Omental fat pad (tissue), 4 donors: ENCODE results near the gene GLIS2. TPM values are rescaled to one million over a fixed set of nuclear protein-coding genes. Genes with fewer than 3 reads are reported as not detected.
A peak's percentile ranks its signal among the peaks of the same experiment; 100 is the strongest.

Experiments used
- ATAC-seq: fragments of 150-250 bp; one replicate; pipeline ENCODE4 v1.9.1; 2016; ENCODE audit warnings: mild to moderate bottlenecking, moderate library complexity; ENCODE audit not compliant: low FRiP score
- DNase-seq: peaks from one replicate; pipeline ENCODE4 v3.0.0-alpha.2; 2019; ENCODE audit warnings: low spot score
- total RNA-seq, 4 donors: library from RNA; depleted of rRNA; stranded (reverse); fragments of >200 nt; gene quantifications; one replicate each; pipeline ENCODE4 v1.1.0, GENCODE V29; 2016
- TF ChIP-seq, protein P1 (sequence below), 3 donors: fragments of 450-650 bp; IDR thresholded peaks; one replicate each; pipeline ENCODE4 v1.5.1; 2016 to 2017; ENCODE audit warnings: antibody characterized with exemption in 3 of 3, mild to moderate bottlenecking in 3 of 3, moderate library complexity in 2 of 3

GLIS2 gene
- total RNA-seq: 1 to 10 TPM; 1.9 to 4.9 (median 3.0) TPM

DNA sequence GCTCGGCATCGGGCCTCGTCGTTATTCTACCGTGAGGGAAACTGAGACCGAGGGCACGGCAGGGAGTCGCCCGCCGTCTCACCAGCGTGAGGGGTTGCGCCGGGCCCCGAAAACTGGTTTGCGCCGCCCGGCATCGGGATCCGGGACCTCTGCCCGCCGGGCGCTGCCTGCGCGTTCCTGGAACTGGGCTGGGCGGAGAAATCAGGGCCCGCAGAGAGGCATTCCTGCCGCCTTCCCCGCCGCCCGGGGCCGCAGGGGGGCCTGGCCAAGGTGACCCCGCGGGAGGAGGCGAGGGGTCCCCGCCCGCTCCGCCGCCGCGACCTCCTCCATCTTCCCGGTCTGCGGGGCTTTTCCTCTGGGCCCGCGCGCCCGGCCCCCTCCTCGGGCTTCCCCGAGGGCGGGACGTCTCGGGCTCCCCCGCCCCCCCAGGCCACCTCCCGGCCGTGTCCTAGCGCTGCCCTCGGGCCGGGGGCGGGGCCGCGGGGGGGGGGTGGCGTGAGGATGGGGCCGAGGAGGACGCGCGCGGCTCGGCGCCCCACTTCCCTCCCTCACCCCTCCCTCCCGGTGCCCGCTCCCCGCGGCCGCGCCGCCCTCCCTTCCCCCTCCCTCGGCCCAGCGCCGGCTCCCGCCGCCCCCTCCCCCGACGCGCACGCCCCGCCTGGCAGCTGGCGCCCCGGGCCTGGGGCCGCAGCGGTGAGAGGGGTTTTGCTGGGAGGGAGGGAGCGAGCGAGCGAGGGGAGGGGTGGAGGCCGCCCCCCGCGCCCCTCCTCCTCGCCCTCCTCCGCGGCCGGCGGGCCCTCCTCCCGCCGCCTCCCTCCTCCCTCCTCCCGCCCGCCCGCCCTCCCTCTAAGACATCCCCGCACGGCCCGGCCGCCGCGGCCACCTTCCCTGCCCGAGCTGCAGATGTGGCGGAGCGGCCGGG, at the start of gene GLIS2:
GLIS2 (plus strand) TSS at position 882 of the 922 bp plus-strand sequence. CDS start 16,214 bp downstream, outside the sequence.
- no peak for DNase-seq
- ATAC-seq: peak; percentile 76
- TF ChIP-seq, protein P1, sequence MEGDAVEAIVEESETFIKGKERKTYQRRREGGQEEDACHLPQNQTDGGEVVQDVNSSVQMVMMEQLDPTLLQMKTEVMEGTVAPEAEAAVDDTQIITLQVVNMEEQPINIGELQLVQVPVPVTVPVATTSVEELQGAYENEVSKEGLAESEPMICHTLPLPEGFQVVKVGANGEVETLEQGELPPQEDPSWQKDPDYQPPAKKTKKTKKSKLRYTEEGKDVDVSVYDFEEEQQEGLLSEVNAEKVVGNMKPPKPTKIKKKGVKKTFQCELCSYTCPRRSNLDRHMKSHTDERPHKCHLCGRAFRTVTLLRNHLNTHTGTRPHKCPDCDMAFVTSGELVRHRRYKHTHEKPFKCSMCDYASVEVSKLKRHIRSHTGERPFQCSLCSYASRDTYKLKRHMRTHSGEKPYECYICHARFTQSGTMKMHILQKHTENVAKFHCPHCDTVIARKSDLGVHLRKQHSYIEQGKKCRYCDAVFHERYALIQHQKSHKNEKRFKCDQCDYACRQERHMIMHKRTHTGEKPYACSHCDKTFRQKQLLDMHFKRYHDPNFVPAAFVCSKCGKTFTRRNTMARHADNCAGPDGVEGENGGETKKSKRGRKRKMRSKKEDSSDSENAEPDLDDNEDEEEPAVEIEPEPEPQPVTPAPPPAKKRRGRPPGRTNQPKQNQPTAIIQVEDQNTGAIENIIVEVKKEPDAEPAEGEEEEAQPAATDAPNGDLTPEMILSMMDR (IDR thresholded peaks at IDR 0.05): no peak

DNA sequence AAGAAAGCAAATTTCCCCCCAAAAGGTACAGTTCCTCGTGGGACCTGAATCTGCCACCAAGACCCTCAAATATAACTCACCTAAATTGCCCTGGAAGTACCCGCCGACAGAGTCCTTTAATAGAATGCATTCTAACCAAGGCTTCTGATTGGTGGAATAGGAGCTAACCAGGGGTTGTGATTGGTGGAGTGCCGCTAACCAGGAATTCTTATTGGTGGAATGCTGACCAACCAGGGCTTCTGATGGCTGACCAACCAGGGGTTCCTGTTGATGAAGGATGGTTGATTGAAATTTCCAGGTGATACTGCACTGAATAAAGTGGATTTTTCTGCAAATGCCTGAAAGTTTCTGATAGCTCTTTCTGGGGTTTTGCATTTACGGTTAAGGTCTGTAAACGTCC, 49.5 kb upstream of the GLIS2 start:
- TF ChIP-seq, protein P1 (IDR thresholded peaks at IDR 0.05): no peak
- ATAC-seq (no peak), DNase-seq (no peak)

DNA sequence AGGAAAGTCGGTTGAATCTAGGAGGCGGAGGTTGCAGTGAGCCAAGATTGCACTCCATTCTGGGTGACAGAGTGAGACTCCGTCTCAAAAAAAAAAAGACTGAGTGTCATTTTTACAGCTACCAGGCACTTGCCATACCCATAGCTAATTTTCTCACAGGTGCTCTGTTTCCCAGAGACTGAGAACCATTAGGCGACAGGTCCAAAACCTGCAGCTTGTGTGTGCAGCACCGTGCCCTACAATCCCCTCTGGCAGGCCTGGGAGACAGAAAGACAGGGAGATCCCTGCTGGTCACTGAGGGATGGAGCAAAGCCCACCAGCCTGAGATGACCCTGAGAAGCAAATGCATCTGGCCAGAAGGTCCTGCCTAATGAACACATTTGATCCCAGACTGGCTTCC, 45.8 kb upstream of the GLIS2 start:
- TF ChIP-seq, protein P1 (IDR thresholded peaks at IDR 0.05): no peak
- DNase-seq (no peak), ATAC-seq (no peak)

DNA sequence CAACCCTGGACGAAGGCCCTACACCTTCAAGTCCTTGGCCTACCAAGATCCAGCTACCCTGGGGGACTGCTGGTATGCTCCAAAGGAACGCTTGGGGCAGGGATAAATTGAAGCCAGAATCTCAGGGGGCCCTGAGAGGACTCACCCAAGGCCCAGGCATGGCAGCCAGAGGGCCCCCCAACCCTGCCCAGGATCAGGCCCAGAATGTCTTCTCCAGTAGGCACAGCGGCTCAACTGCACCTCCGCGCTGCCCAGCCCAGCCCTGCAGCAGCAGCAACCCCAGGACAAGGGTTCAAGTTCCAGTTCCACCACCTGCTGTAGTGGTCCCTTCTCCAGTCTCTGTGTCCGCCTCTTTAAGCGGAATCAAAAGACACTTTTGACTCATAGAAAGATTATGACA, 45.3 kb upstream of the GLIS2 start:
- ATAC-seq (no peak), DNase-seq (no peak)
- TF ChIP-seq, protein P1 (IDR thresholded peaks at IDR 0.05): no peak

DNA sequence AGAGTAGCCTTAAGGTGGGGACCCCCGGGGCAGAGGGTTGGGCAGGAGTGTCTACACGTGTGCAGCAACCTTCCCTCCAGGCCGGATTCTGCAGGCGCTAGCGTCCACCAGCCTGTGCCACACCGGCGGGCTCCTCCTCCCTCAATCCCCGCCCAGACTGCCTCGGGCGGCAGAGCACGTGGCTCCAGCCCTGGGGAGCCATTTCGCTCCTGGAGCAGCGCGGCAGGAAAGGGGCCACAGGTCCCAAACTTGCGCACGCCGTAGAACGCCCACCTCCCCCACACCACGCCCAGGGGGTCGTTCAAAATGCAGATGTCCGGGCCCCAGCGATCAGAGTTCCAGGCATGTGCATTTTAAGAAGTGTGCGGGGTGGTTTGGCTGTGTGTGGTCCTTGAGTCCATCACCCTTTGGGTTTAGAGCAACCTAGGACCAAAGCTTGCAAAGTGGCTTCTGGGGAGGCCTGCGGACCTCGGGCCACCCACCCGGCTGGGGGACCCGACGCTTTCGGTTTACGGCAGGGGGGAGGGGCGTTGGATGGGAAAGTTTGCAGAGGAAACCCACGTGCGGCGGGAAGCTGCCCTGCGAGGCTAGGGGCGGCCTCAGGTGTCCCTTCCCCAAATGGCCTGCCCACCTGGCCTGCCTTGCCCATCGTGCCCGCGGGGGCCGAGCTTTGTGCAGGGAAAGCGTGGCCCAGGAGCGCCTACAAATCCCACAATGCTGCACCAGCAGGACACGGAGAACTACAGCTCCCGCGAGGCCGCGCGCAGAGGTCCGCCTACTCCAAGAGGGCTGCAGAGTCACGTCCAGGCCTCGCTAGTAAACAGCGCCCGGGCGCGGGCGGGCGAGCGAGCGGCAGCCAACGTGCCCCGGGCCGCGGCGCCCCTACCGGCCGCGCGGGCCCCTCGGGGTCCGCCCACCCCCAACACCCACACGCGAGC, 44.4 kb upstream of the GLIS2 start:
- DNase-seq (peak; percentile 72), ATAC-seq (peak; percentile 84)

More for the DNA sequence above, 44.4 kb upstream of the GLIS2 start:
- TF ChIP-seq, protein P1 (IDR thresholded peaks at IDR 0.05): no peak
